Activated T-helper 1 cell treated with anti-CD3 and anti-CD28 coated beads, Interleukin-12 subunit alpha, Interleukin-12 subunit beta, Interleukin-2, Interleukin-4 antibody, amounts not matched to agents 30 ng/mL and 10 ng/mL and 1 ng/mL, durations not matched to agents 14 hours and 24 hours and 36 hours (primary cell): ENCODE results near the gene ADAM22. TPM values are rescaled to one million over a fixed set of nuclear protein-coding genes. Genes with fewer than 3 reads are reported as not detected.
"Not testable (repeated sequence)": the region's sequence is repeated elsewhere in the genome, so short reads cannot be mapped to it uniquely, and the experiment has no call there.

ENCODE experiments used
- DNase-seq: peaks from one replicate; pipeline ENCODE4 v3.0.0; 2021; ENCODE audit warnings: low spot score
- H3K27ac Mint-ChIP-seq: one replicate; pipeline ENCODE4 v1.8.0; 2021; ENCODE audit warnings: mild to moderate bottlenecking, mixed read lengths
- H3K27me3 Mint-ChIP-seq: one replicate; pipeline ENCODE4 v1.8.0; 2022; ENCODE audit warnings: mild to moderate bottlenecking, moderate library complexity, mixed read lengths; ENCODE audit not compliant: insufficient read depth
- H3K36me3 Mint-ChIP-seq: one replicate; pipeline ENCODE4 v1.8.0; 2021; ENCODE audit warnings: low read depth, mixed read lengths
- H3K4me1 Mint-ChIP-seq: one replicate; pipeline ENCODE4 v1.8.0; 2021; ENCODE audit warnings: low read depth, mixed read lengths
- H3K4me3 Mint-ChIP-seq: one replicate; pipeline ENCODE4 v1.8.0; 2021; ENCODE audit warnings: mild to moderate bottlenecking, moderate library complexity, mixed read lengths
- H3K9me3 Mint-ChIP-seq: one replicate; pipeline ENCODE4 v1.8.0; 2021; ENCODE audit warnings: mixed read lengths
- intact Hi-C: fragments of 100-400 bp; cut with micrococcal nuclease; formaldehyde crosslinking; loops from one replicate; pipeline ENCODE4 v1.15.1; 2024
- total RNA-seq: library from RNA; stranded (reverse); gene quantifications from 2 replicates; pipeline ENCODE4 v1.2.3, GENCODE V29; 2022

The ADAM22 gene
- total RNA-seq, 1 donor from 2014 or later, result 1.5 TPM

- Mint-ChIP-seq H3K36me3 (no peaks in the 10 kb centered on the region), H3K9me3 (no peaks in the 10 kb centered on the region)
These were observed 207.4 kb downstream of the ADAM22 start for GRCh38 chr7:88141479-88141878.

GRCh38 chr7:88141953-88142352 lies 207.9 kb downstream of the ADAM22 start:
- Mint-ChIP-seq H3K27me3 (no peaks in the 10 kb centered on the region), H3K4me1 (no peaks in the 10 kb centered on the region), H3K36me3 (no peaks in the 10 kb centered on the region), H3K4me3 (no peak overlapping the region), H3K27ac (no peak overlapping the region), H3K9me3 (no peaks in the 10 kb centered on the region)
- intact Hi-C loops, result no loop called here
- DNase-seq, result no peak

More at GRCh38 chr7:88141479-88141878, 207.4 kb downstream of the ADAM22 start:
- Mint-ChIP-seq H3K4me1 (no peaks in the 10 kb centered on the region), H3K27ac (no peak overlapping the region), H3K27me3 (no peaks in the 10 kb centered on the region), H3K4me3 (no peak overlapping the region)
- intact Hi-C loops, result no loop called here
- no peak for DNase-seq

GRCh38 chr7:88146616-88147015 lies 212.6 kb downstream of the ADAM22 start:
- Mint-ChIP-seq H3K4me1 (no peaks in the 10 kb centered on the region), H3K4me3 (no peak overlapping the region), H3K27ac (no peak overlapping the region), H3K27me3 (no peaks in the 10 kb centered on the region), H3K9me3 (no peaks in the 10 kb centered on the region), H3K36me3 (no peaks in the 10 kb centered on the region)
- intact Hi-C loops, result no loop called here
- DNase-seq, result no peak

GRCh38 chr7:88147341-88147740 lies 213.3 kb downstream of the ADAM22 start:
- H3K4me1 Mint-ChIP-seq, result no peaks in the 10 kb centered on the region
- intact Hi-C loops, result no loop called here
- no peaks in the 10 kb centered on the region for H3K36me3 Mint-ChIP-seq
- no peaks in the 10 kb centered on the region for H3K27me3 Mint-ChIP-seq
- no peaks in the 10 kb centered on the region for H3K9me3 Mint-ChIP-seq
- H3K4me3 Mint-ChIP-seq, result no peak overlapping the region
- H3K27ac Mint-ChIP-seq, result no peak overlapping the region
- DNase-seq, result no peak

GRCh38 chr7:88147949-88148348 lies 213.9 kb downstream of the ADAM22 start:
- H3K27ac Mint-ChIP-seq, result no peak overlapping the region

GRCh38 chr7:88150033-88150432 lies 216.0 kb downstream of the ADAM22 start:
- no peaks in the 10 kb centered on the region for H3K36me3 Mint-ChIP-seq
- H3K4me1 Mint-ChIP-seq, result no peaks in the 10 kb centered on the region
- no peaks in the 10 kb centered on the region for H3K27me3 Mint-ChIP-seq
- H3K9me3 Mint-ChIP-seq, result no peaks in the 10 kb centered on the region
- H3K27ac Mint-ChIP-seq, result no peak overlapping the region
- intact Hi-C loops, result no loop called here
- DNase-seq, result no peak
- H3K4me3 Mint-ChIP-seq, result no peak overlapping the region

More at GRCh38 chr7:88147949-88148348, 213.9 kb downstream of the ADAM22 start:
- DNase-seq, result no peak
- intact Hi-C loops, result no loop called here
- Mint-ChIP-seq H3K27me3 (no peaks in the 10 kb centered on the region), H3K4me3 (no peak overlapping the region), H3K9me3 (no peaks in the 10 kb centered on the region), H3K4me1 (no peaks in the 10 kb centered on the region), H3K36me3 (no peaks in the 10 kb centered on the region)

GRCh38 chr7:88151119-88151790 lies 217.2 kb downstream of the ADAM22 start:
- intact Hi-C loops, result no loop called here
- Mint-ChIP-seq H3K4me3 (no peak overlapping the region), H3K4me1 (no peaks in the 10 kb centered on the region), H3K27ac (no peak overlapping the region), H3K9me3 (no peaks in the 10 kb centered on the region), H3K36me3 (no peaks in the 10 kb centered on the region), H3K27me3 (no peaks in the 10 kb centered on the region)
- DNase-seq, result no peak

- H3K36me3 Mint-ChIP-seq, result no peaks in the 10 kb centered on the region
- H3K4me3 Mint-ChIP-seq, result no peak overlapping the region
- intact Hi-C loops, result no loop called here
- no peaks in the 10 kb centered on the region for H3K27me3 Mint-ChIP-seq
- H3K4me1 Mint-ChIP-seq, result no peaks in the 10 kb centered on the region
- peaks cover 5% of the 10 kb centered on the region for H3K9me3 Mint-ChIP-seq
- no peak overlapping the region for H3K27ac Mint-ChIP-seq
- no peak for DNase-seq
These were observed 219.3 kb downstream of the ADAM22 start for GRCh38 chr7:88153378-88153777.

- Mint-ChIP-seq H3K4me1 (no peaks in the 10 kb centered on the region), H3K27ac (no peak overlapping the region), H3K9me3 (peaks cover 21% of the 10 kb centered on the region), H3K4me3 (no peak overlapping the region), H3K36me3 (no peaks in the 10 kb centered on the region), H3K27me3 (no peaks in the 10 kb centered on the region)
- intact Hi-C loops, result no loop called here
- no peak for DNase-seq
These were observed 221.7 kb downstream of the ADAM22 start for GRCh38 chr7:88155756-88156155.

- no peaks in the 10 kb centered on the region for H3K36me3 Mint-ChIP-seq
- H3K4me1 Mint-ChIP-seq, result no peaks in the 10 kb centered on the region
- intact Hi-C loops, result no loop called here
- peaks cover 21% of the 10 kb centered on the region for H3K9me3 Mint-ChIP-seq
- H3K27ac Mint-ChIP-seq, result no peak overlapping the region
- no peak for DNase-seq
- H3K27me3 Mint-ChIP-seq, result no peaks in the 10 kb centered on the region
- no peak overlapping the region for H3K4me3 Mint-ChIP-seq
These were observed 222.3 kb downstream of the ADAM22 start for GRCh38 chr7:88156356-88156755.

- H3K36me3 Mint-ChIP-seq, intact Hi-C loops, H3K27me3 Mint-ChIP-seq, H3K27ac Mint-ChIP-seq, H3K4me1 Mint-ChIP-seq, DNase-seq, H3K4me3 Mint-ChIP-seq: not testable (repeated sequence)
- H3K9me3 Mint-ChIP-seq, result peaks cover 21% of the 10 kb centered on the region
These were observed 225.7 kb downstream of the ADAM22 start for GRCh38 chr7:88159741-88160140.

GRCh38 chr7:88165697-88166096 lies 231.6 kb downstream of the ADAM22 start:
- no peaks in the 10 kb centered on the region for H3K9me3 Mint-ChIP-seq
- H3K4me3 Mint-ChIP-seq, result no peak overlapping the region
- no peaks in the 10 kb centered on the region for H3K36me3 Mint-ChIP-seq
- H3K4me1 Mint-ChIP-seq, result no peaks in the 10 kb centered on the region
- DNase-seq, result no peak
- intact Hi-C loops, result no loop called here
- H3K27ac Mint-ChIP-seq, result no peak overlapping the region
- peaks cover 1% of the 10 kb centered on the region for H3K27me3 Mint-ChIP-seq

GRCh38 chr7:88167223-88167622 lies 233.2 kb downstream of the ADAM22 start:
- H3K27ac Mint-ChIP-seq, result no peak overlapping the region
- peaks cover 4% of the 10 kb centered on the region for H3K27me3 Mint-ChIP-seq
- intact Hi-C loops, result no loop called here
- H3K4me1 Mint-ChIP-seq, result no peaks in the 10 kb centered on the region
- no peak overlapping the region for H3K4me3 Mint-ChIP-seq
- no peaks in the 10 kb centered on the region for H3K36me3 Mint-ChIP-seq
- H3K9me3 Mint-ChIP-seq, result no peaks in the 10 kb centered on the region
- no peak for DNase-seq

- Mint-ChIP-seq H3K4me1 (no peaks in the 10 kb centered on the region), H3K4me3 (no peak overlapping the region), H3K36me3 (no peaks in the 10 kb centered on the region), H3K9me3 (no peaks in the 10 kb centered on the region), H3K27ac (no peak overlapping the region), H3K27me3 (peaks cover 4% of the 10 kb centered on the region)
- DNase-seq, result no peak
- intact Hi-C loops, result no loop called here
These were observed 233.7 kb downstream of the ADAM22 start for GRCh38 chr7:88167721-88168120.
